ENCODE data around the gene RELT. TPM values are rescaled to one million over a fixed set of nuclear protein-coding genes. Genes with fewer than 3 reads are reported as not detected.

RELT gene
- total RNA-seq, 1 experiment from 2014 or later: 13.8 TPM

- BruUV-seq (replicated peaks): no TSS peak
Measured at GRCh38 chr11:73404048-73404447, 27.8 kb downstream of the RELT start.

DNA sequence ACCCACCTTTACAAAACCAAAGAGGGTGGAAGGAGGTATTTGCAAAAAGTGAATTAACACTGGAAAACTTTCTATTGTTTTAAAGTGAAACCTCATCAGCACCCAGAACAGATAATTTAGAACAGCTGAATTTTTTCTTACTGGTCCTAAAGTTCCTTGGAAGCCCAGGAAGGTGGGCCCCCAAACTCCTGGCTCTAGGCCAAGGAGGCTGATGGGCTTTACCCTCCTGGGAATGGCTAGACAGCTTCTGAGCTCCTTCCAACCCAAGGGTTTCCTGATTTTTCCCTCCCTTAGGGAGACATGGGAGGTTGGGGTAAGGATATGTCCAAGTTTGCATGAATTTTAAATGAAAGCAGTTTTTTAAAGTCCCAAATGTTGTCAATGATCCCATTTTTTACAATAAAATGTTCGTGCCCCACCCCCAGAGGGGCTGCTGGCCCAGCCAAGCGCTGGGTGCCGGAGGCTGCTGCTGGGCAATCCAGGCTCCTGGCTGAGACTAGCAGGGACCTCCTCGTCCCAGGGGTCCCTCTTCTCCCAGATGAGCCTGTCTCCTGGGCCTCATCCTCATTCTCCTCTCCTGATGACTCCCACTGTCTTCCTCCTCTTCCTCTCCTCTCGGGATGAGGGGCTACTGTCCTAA, 28.4 kb downstream of the RELT start:
- ChIA-PET CTCF (interaction anchor here (1.4 kb wide), 1 partner anchor 256 kb away, joined by 5 read pairs; no protein-coding TSS in a partner anchor), RAD21 (ENCODE audit: low non-redundant PET in 1 of 2, low total read pairs in 2 of 2, uncharacterized antibody in 2 of 2, unreplicated experiment in 2 of 2) (no interaction called here)

More at GRCh38 chr11:73404048-73404447, 27.8 kb downstream of the RELT start:
- H3K36me3 ChIP-seq (ENCODE audit: control insufficient read depth in 1 of 2, insufficient read depth in 2 of 2, low read length in 2 of 2): no peaks in the 10 kb centered on the region; a peak in 1 of 4 replicates
- no peaks in the 10 kb centered on the region for H3K9me3 ChIP-seq (ENCODE audit: control insufficient read depth in 1 of 2, insufficient read depth in 1 of 2, low read depth in 1 of 2, low read length in 2 of 2)
- H4K20me1 ChIP-seq (ENCODE audit: insufficient read depth): no peaks in the 10 kb centered on the region
- H3K9ac ChIP-seq (ENCODE audit: low read length): no peak overlapping the region
- H3K27ac ChIP-seq (ENCODE audit: low read depth, low read length): no peak overlapping the region
- intact Hi-C loops (cut with micrococcal nuclease): loop anchor here (1.0 kb wide), 1 partner anchor 257 kb away; no protein-coding TSS in a partner anchor
- RAD21 ChIA-PET (ENCODE audit: low non-redundant PET in 1 of 2, low total read pairs in 2 of 2, uncharacterized antibody in 2 of 2, unreplicated experiment in 2 of 2): no interaction called here
- H3K79me2 ChIP-seq (ENCODE audit: insufficient read depth, low read length): no peaks in the 10 kb centered on the region
- CTCF ChIA-PET: interaction anchor here (1.4 kb wide), 1 partner anchor 257 kb away, joined by 5 read pairs; no protein-coding TSS in a partner anchor
- TF ChIP-seq, protein P1, sequence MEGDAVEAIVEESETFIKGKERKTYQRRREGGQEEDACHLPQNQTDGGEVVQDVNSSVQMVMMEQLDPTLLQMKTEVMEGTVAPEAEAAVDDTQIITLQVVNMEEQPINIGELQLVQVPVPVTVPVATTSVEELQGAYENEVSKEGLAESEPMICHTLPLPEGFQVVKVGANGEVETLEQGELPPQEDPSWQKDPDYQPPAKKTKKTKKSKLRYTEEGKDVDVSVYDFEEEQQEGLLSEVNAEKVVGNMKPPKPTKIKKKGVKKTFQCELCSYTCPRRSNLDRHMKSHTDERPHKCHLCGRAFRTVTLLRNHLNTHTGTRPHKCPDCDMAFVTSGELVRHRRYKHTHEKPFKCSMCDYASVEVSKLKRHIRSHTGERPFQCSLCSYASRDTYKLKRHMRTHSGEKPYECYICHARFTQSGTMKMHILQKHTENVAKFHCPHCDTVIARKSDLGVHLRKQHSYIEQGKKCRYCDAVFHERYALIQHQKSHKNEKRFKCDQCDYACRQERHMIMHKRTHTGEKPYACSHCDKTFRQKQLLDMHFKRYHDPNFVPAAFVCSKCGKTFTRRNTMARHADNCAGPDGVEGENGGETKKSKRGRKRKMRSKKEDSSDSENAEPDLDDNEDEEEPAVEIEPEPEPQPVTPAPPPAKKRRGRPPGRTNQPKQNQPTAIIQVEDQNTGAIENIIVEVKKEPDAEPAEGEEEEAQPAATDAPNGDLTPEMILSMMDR (IDR thresholded peaks at IDR 0.05 in 2 of 3, conservative IDR thresholded peaks at IDR 0.05 in 1 of 3; ENCODE audit: borderline replicate concordance in 1 of 3, insufficient read depth in 1 of 3, low read depth in 2 of 3, low read length in 2 of 3): peak; percentile 63 to 76 (median 70)
- peak; percentile 78 for TF ChIP-seq RAD21 (IDR thresholded peaks at IDR 0.05; ENCODE audit: low read depth)
- no peak for TF ChIP-seq ZFX (IDR thresholded peaks at IDR 0.05)
- peak; percentile 85 for ATAC-seq
- no peaks in the 10 kb centered on the region for H3K4me1 ChIP-seq (ENCODE audit: control insufficient read depth in 1 of 2, insufficient read depth in 2 of 2, low read length in 2 of 2)
- no peak overlapping the region for H3K4me3 ChIP-seq (replicated peaks in 1 of 2; ENCODE audit: low read depth in 1 of 2, low read length in 2 of 2)
- no peaks in the 10 kb centered on the region for H3K9me2 ChIP-seq (ENCODE audit: insufficient read depth)
- no peak overlapping the region for H2AFZ ChIP-seq (ENCODE audit: low read depth, low read length, poor library complexity, severe bottlenecking)
- POLR2A ChIA-PET: no interaction called here
- H3K4me2 ChIP-seq (ENCODE audit: low read length): no peak overlapping the region
- no peaks in the 10 kb centered on the region for H3K27me3 ChIP-seq (ENCODE audit: insufficient read depth, low read length)
- peak; percentile 28 for DNase-seq (ENCODE audit: low read depth, low spot score)

More for the DNA sequence above, 28.4 kb downstream of the RELT start:
- no peak overlapping the region for H2AFZ ChIP-seq (ENCODE audit: low read depth, low read length, poor library complexity, severe bottlenecking)
- TF ChIP-seq CBX3 (IDR thresholded peaks at IDR 0.05; ENCODE audit: low read depth): no peak
- POLR2A ChIA-PET: no interaction called here
- H3K4me3 ChIP-seq (replicated peaks in 1 of 2; ENCODE audit: low read depth in 1 of 2, low read length in 2 of 2): no peak overlapping the region
- DNase-seq (ENCODE audit: low read depth, low spot score) (no peak), ATAC-seq (no peak)
- H3K4me2 ChIP-seq (ENCODE audit: low read length): no peak overlapping the region
- peaks cover 0 to 2% of the 10 kb centered on the region in 2 experiments; a peak in 1 of 4 replicates for H3K36me3 ChIP-seq (ENCODE audit: control insufficient read depth in 1 of 2, insufficient read depth in 2 of 2, low read length in 2 of 2)
- BruUV-seq (replicated peaks): no TSS peak
- H3K4me1 ChIP-seq (ENCODE audit: control insufficient read depth in 1 of 2, insufficient read depth in 2 of 2, low read length in 2 of 2): no peaks in the 10 kb centered on the region
- intact Hi-C loops (cut with micrococcal nuclease): loop anchor here (1.0 kb wide), 1 partner anchor 257 kb away; no protein-coding TSS in a partner anchor
- no peaks in the 10 kb centered on the region for H3K9me2 ChIP-seq (ENCODE audit: insufficient read depth)
- H4K20me1 ChIP-seq (ENCODE audit: insufficient read depth): no peaks in the 10 kb centered on the region
- H3K9me3 ChIP-seq (ENCODE audit: control insufficient read depth in 1 of 2, insufficient read depth in 1 of 2, low read depth in 1 of 2, low read length in 2 of 2): no peaks in the 10 kb centered on the region
- no peak overlapping the region for H3K9ac ChIP-seq (ENCODE audit: low read length)
- H3K27ac ChIP-seq (ENCODE audit: low read depth, low read length): no peak overlapping the region
- no peaks in the 10 kb centered on the region for H3K27me3 ChIP-seq (ENCODE audit: insufficient read depth, low read length)
- no peaks in the 10 kb centered on the region for H3K79me2 ChIP-seq (ENCODE audit: insufficient read depth, low read length)
